GM21526 (cell line): Measurements from ENCODE around the gene PRDM1.

Experiments used
- ATAC-seq: cut with Tn5 transposase; IDR thresholded peaks from one replicate; pipeline ENCODE4 v1.9.1; 2021; ENCODE audit warnings: moderate library complexity; ENCODE audit not compliant: unreplicated experiment, low FRiP score

PRDM1 gene

DNA sequence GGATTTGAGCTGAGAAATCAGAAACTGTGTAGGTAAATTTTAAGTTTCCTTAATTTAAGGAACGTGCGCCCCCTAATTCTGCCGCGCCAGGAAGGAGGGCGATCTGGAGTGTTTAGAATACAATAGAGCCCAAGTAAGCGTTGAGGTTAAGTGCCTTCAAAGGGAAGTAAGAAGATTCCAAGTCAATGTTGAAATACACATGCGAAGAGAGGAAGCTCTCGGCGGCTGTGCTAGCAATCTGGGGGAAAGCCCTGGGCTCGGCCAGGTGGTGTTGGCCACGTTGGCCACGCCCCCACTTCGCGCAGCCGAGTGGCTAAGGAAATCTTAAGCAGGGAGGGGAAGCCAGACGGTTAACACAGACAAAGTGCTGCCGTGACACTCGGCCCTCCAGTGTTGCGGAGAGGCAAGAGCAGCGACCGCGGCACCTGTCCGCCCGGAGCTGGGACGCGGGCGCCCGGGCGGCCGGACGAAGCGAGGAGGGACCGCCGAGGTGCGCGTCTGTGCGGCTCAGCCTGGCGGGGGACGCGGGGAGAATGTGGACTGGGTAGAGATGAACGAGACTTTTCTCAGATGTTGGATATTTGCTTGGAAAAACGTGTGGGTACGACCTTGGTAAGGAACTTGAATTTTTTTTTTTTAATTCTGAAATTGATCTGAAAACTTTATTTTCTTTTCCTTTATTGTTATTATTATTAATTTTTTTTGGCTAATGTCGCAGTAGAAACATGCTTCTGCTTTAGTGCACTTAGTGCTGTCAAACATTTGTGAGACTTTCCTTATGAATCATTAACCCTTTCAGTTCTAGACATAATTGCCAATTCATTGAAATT lies at the start of gene PRDM1:
Gene PRDM1 (plus strand): TSS at position 353 of the 830 bp plus-strand sequence. CDS start 218 bp downstream, at position 571.
- ATAC-seq: peak; percentile 66

DNA sequence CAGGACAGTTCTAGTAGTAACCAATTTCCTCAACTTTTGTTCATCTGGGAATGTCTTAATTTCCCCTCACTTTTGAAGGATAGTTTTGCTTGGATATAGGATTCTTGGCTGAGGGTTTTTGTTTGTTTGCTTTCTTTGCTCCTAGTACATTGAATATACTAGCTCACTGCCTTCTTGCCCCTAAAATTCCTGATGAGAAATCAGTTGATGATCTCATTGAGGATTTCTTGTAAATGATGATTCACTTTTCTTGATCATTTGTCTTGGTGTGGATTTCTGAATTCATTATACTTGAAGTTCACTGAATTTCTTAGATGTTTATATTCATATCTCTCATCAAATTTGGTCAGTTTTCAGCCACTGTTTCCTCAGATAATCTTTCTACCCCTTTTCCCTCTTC lies 49.1 kb upstream of the PRDM1 start:
- no peak for ATAC-seq

DNA sequence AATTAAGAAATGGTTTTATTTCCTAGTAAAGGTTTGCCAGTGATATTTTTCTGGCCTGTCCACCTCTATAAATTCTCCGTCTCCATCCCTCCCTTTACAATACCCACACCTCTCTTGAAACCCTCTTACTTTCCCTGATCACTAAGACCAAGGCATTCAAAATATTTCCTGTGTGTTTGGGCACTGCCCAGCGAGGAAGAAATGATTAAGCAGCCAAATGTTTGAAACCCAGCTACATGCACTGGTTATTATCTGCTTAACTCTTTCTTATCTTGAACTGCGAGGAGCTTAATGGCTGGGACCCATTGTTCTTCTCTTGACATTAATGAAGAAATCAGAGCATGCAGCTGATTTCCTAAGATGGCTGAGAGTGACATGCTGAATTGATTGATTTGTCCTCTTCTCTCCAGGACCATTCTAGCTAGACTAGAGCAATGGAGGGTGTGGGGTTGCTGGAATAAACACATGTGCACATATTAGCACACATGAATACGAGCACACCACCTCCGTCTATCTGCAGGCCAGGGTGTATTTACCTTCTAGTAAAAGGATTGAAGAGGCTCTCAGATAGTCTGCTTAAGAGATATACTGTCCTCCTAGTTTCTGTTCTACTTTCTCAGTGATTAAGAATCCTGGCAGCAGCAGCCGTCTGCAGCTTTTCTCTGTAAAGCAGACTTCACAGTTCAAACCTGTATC lies 46.1 kb upstream of the PRDM1 start:
- ATAC-seq: no peak

DNA sequence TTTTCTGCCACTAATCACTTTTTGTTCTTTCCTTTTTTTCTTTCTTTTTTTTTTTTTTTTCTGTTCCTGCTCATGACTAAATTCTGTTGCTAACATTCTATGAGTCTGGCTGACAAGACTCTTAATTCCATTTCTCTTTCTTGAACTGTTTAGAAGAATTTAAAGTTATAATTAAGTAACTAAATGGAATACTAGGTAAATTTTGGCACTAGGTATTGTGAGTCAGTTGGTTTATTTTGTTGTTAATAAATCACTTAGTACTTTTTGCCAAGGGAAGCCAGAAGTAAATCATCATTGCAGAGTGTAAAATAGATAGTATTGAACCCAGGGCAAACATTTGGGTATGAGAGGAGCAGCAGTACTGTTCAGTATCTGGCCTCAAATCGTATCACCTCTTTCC lies 42.0 kb upstream of the PRDM1 start:
- no peak for ATAC-seq

DNA sequence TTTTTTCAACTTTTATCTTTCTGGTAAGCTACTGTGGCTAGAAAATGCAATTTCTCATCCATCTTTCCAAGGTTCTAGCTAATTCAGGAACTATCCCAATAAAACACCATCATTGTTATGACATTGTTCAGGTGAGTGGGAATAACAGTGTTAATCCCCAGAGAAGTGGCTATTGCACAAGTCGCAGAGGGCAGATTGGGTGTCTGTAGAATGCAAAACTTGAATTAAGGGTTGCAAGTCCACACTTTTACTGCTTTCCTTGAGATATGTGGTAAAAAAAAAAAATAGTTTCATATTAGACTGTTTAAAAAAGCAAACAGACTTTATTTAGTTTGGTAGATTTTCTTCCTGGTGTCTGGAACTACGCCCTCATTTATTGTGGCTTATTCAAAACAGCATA lies 41.1 kb upstream of the PRDM1 start:
- ATAC-seq: no peak

DNA sequence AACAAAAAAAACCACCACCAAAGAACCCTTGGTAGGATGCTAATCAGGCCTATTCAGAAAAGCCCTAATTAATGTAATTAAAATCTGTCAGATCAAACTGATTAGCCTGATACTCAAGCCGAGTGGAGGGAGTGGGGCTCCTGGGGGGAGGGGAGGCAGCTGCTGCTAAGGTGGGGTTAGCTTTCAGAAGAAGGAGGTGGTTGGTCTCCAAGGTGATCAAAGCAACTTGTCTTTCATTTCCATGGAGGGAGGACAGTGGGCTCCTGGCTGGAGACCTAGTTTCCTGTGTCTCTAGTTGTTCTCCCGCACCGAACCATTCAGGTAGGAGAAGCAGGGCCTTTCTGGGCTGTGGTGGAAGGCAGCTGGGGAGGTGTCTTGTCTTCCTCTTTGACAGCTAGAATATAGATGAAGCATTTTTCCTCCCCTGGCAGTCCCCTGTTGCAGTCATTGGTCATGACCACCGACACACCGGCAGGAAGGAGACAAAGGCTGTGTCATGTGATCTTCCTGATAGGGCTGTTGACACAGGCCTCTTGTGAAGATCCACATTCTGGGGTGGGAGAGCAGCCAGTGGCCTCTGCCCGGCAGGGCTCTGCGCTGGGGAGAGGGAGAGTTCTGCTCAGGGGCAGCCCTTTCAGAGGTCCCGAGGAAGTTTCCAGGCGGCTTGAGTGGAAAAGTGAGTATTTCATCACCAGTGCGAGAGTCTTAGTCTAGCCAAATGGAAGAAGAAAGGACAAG lies 39.9 kb upstream of the PRDM1 start:
- no peak for ATAC-seq

DNA sequence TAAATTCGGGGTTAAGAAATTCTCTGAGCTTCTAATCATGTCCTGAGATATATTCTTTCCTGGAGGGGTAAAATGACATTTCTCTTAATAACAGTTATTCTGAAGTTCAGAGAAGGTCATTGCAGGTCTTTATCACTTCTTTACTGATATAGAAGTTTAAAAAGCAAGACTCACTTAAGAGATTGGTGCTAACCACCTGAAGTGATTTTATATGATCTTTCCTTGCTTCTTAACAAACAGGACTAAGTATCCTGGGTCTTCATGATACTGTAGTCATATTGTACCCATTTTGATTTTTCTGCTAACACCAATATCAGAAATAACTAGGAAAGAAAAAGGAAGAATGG lies 39.3 kb upstream of the PRDM1 start:
- ATAC-seq: no peak

DNA sequence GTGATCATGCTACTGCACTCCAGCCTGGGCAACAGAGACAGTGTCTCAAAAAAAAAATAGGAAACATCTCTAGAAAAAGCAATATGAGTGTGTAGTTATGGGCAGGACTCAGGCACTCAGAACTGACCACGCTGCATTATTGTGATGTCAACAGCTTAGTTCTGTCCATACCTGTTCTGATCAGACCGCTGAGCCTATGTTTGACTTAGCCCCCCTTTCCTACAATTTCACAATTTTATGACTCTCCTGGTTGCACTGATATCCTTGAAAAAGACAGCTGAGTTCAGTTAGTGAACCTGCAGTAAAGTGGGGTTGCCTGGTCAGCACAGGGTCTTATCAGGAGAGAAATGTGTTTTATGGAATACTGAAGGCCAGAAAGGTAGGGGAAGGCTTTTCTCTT lies 37.8 kb upstream of the PRDM1 start:
- no peak for ATAC-seq

DNA sequence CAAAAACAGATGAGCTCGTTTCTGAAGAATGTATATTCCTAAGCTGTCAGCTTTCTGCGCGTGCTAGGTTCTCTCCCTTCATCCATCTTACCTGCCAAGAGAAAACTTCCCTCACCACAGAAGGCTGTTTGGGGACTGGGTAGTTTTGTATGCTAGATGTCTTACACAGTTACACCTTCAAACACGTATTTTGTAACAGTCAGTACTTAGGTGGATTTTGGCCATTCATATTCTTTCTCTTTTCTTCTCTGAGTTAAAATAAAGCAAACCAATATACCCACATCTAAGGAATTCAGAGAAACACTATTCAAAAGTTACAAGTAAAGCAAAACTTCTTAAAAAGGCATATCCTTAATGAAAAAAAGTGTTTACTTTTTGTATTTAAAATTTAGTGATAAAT lies 35.6 kb upstream of the PRDM1 start:
- no peak for ATAC-seq

DNA sequence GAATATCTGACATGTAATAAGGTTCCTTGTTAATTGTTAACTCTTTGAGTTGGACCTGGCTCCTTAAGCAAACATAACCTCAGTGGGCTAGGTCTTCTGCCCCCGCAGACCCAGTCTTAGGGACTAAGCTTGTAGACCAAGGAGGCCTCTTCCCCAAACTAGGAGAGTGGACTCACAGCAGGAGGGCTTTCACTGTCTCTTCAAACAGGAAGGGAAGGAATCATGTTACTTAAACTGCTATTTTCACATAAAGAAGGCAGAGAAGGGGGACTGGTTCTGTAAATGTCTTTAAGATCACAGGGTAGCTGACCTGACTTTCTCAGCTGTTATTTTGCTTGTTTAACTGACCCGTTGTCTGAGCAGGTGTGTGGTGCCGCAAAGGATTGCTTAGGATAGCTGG lies 34.9 kb upstream of the PRDM1 start:
- ATAC-seq: no peak

DNA sequence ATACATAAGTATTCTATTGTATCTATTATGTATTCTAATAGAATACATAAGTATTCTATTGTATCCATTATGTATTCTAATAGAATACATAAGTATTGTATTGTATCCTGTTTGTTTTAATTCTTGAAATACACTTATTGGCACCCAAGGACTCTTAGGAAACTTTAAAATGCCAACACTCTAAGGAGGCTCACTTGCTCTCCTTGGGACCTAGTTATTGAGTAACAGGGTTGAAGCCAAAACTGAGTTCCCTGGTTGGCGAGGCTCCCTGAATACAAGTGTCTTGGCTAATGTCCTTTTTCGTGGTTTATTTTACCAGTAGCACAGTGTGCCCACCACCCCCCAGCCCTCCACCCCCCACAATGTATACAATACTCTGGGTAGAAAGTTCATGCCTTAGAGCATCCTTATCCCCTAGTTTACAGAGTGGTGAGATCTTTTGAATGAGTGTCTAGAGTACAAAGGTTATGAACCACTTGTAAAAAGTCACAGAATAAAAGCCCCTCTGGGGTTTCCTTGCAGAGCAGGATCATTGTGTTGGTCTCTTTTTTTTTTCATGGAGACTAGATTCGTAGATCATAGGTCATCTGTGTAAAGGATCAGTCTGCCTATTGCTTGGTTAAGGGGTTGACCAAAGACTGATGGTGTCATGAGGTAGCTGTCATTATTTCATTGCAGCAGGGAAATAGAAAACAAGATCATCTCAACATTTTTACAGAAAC lies 32.5 kb upstream of the PRDM1 start:
- no peak for ATAC-seq

DNA sequence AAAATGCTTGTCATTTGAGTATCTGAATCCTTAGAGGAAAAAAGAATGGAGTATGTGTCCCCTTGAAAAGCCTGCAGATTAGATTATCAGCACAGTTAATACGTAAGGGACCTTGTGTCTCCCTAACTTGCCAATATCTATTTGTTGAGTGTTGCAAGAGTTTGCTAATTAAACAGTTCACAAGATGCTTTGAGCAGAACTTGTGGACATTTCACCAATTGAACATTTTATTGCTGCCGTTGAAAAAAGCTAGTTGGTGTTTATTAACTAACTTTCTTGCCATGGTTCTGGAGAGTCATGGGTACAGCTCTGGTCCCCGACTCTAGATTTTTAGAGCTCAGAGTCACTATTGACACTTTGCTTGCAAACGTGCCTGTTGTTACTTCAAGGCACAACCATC lies 30.6 kb upstream of the PRDM1 start:
- ATAC-seq: no peak

DNA sequence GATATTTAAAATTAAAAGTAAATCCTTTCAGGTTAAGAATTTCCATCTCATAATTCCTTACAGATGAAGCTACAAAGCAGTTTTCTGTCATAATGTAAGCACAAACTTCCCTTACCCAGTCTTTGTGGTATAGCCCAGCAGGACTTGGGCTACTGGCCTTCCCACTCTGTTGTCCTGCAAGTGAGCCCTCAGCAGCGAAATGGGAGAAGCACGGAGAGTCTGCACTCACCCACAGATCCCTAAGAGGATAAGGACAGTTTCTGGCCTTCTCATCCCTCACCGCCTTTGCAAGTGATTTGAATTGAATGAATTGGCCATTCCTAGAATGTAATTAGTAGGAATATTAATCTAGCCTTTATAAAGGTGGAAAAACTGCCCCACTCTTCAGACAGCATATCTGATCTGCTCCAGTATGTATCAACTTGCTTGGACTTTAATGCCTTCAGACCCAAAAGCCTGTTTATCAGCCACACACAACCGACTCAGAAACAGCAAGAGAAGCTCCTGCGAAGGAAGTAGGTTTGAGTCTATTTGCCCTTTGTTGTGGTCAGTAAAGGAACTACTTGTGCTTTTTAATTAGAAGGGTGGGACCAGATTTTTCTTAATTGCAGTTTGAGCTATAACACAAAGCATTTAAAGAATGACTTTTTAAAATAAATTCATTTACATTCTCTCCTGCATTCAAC lies 29.9 kb upstream of the PRDM1 start:
- ATAC-seq: no peak

DNA sequence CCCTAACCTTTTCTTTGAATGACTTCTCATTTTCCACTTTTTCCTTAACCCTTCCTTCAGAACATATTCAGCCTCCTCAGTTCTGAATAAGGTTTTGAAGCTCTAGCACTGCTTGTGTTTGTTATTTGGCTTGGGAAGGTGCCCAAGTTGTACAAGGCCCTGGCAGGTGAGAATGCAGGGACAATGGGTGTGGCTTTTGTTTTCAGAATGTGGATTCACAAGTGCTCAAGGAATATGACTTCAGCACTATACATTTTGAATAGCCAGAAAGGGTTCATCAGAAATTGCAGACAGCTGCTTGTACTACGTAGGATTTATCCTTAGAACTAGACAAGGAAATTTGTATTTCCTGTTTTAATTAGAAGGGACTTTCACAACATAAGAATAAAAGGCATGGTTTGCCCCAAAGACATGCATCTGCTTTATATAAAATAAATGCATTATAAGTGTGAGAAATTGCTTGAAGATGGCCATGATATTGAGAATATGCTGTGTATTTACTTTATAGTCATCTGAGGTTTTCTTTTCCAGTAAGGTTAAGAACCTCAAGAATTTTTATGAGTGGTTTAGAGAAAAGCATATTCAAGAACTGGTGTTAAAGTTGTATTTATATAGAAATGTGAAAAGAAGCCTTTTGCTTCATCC lies 29.3 kb upstream of the PRDM1 start:
- no peak for ATAC-seq

DNA sequence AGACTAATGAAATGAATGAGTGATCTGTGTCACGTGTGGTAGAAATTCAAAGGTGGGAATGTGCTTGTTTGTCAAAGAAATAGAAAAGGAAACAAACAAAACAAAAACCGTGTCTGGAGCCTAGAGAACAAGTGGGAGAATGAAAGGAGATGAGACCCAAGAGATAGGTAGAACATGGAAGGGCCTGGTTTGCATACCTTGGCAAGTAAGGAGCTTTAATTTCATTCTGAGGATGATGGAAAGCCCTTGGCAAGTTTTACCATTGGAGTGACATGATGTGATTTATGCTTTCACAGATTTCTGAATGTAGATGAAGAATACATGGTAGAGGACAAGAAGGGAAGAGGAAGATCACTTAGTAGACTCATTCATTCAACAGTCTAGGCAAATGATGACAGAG lies 26.8 kb upstream of the PRDM1 start:
- ATAC-seq: no peak

DNA sequence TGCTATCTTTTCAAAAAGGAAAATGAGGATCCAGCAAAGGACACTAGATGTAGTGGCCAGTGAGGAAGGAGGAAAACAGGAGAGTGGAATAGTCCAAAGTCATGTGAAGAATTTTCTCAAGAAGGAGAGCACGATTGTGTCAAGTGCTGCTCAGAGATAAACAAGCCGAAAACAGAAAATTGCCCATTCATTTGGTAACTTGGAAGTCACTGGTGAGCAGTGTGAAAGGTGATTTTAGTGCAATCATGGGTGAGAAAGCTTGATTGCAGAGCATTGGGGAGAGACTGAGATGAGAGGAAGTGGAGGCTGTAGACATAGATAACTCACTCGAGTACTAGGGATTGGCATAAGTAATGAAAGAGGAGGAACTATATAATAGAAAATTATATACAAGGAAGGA lies 26.0 kb upstream of the PRDM1 start:
- no peak for ATAC-seq

DNA sequence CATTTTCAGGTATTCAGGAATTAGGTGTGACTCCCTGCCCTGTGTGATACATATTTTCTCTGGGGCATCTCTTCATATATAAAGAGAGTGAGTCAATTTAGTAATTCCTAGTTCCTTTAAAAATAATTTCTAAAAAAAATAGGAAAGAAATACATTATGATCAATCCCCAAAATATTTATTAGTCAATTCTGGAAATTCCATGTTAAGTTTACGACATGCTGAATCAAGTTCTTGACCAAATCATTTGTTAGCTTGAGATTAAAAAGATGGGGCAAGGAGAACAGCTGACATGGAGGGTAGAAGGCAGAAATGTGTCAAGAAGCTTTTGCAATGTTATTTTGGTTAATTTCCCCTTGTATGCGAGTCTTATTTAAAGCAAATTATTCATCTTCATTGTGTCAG lies 22.7 kb upstream of the PRDM1 start:
- ATAC-seq: no peak

DNA sequence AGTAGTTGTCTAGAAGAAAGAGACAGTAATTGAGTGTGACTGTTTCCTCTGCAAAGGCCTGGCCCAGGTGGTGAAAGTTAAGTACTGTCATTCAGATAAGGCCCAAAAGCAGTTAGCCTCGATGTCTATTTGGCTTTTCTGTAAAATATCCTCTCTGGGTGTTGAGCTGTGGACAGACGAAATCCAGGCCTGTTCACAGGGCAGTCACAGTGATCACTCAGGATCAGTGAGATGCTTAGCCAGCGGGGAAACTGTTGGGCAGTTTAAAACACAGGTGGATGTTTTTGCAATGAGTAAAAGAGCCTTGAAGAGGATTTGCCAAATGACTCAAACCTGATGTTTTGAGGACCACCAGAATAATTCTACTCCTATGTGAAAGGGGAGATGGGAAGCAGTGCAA lies 22.0 kb upstream of the PRDM1 start:
- no peak for ATAC-seq

DNA sequence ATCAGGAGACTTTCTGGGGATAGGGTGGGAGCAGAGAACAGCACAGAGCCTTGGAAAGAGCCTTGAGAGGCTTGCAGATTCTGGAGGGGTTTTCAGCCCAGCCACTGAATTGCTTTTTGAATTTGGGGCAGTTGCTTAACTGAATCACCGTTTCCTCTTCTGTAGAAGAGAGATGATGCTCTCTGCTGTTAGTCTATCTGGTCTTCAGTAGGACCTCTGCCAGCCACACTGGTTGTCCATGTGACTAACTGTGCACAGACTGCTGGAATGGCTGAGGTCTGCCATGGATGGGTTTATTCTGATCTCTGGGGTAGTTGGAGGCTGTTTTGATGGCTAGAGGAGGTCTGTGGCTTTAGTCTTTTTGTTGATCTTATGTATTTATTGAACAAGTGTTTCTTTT lies 21.4 kb upstream of the PRDM1 start:
- no peak for ATAC-seq

DNA sequence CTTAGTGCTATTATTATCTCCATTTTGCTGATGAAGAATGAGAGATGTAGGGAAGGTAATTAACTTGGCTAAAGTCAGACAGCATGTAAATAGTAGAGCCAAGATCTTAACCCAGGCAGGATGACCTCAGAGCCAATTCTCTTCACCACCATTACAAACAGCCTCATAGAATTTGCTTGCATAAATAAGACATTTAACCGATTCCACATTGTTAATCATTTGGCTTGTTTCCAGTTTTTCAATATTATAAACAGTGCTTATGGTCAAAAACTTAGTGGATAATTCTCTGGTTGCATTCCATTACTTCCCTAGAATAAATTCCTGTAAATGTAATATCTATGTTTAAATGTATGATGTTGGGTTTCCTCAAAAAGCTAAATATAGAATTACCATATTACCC lies 19.1 kb upstream of the PRDM1 start:
- no peak for ATAC-seq
